H4 (cell line): ENCODE measurements around the gene GDPGP1. TPM values are rescaled to one million over a fixed set of nuclear protein-coding genes. Genes with fewer than 3 reads are reported as not detected.
"Not testable (repeated sequence)": the region's sequence is repeated elsewhere in the genome, so short reads cannot be mapped to it uniquely, and the experiment has no call there.

Source experiments
- DNase-seq: peaks from one replicate; pipeline ENCODE4 v3.0.0-alpha.2; 2015; ENCODE audit warnings: low spot score
- total RNA-seq: library from RNA; depleted of rRNA; stranded (reverse); fragments of >200 nt; shearing (Covaris generic); gene quantifications from 2 replicates; pipeline ENCODE4 v1.2.3, GENCODE V29; 2014; rRNA removed

GDPGP1 gene, protein sequence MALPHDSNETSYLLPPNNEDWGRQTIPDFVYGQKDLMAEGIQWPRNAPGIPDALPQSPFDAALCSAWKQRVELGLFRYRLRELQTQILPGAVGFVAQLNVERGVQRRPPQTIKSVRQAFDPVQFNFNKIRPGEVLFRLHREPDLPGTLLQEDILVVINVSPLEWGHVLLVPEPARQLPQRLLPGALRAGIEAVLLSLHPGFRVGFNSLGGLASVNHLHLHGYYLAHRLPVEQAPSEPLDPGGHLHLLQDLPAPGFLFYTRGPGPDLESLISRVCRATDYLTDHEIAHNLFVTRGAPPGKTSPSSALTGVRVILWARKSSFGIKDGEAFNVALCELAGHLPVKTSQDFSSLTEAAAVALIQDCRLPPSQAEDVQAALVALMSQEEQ
- total RNA-seq: 3.1 and 3.6 TPM in 2 replicates

DNA sequence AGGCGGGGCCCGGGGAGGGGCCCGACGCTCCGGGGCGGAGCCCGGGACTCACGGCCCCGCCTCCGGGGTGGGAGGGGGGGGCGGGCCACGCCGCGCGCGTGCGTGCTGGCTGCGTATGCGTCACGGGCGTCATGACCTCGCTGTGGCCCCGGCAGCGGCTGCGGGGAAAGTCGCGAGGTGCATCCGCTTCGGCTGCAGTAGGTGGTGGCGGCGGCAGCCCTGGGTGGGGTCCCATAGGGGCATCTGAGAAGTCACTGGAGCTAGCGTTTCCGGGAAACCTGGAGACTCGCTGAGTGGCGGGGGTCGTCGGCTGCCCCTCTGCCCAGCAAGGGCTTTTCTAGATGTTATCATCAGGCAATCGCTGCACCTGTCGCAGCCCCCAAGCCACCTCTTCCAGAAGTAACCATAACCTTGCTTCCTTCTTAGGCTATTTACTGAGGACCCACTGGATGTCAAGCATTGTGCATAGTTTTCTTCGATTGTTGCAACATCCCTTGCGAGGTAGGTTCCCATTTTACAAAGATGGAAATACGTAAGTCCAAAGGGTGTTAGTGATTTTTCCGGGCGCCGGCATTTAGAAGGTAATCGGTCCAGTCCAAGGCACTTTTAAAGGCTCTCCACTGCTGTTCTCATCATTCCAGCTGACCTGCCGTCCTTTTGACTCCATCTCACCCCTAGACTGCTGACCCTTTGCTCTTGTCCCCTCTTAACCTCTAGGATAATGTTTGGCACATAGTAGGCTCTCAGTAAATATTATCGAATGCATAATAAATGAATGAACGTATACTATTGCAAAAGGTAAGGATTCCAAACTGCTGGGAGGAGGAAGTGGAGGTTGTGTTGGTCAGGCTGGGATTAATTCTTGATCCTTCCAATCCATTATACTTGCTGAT lies at the start of gene GDPGP1:
Gene GDPGP1 (plus strand): TSS at position 114 of the 893 bp plus-strand sequence. CDS start 6,700 bp downstream, outside the sequence.
- no peak for DNase-seq

DNA sequence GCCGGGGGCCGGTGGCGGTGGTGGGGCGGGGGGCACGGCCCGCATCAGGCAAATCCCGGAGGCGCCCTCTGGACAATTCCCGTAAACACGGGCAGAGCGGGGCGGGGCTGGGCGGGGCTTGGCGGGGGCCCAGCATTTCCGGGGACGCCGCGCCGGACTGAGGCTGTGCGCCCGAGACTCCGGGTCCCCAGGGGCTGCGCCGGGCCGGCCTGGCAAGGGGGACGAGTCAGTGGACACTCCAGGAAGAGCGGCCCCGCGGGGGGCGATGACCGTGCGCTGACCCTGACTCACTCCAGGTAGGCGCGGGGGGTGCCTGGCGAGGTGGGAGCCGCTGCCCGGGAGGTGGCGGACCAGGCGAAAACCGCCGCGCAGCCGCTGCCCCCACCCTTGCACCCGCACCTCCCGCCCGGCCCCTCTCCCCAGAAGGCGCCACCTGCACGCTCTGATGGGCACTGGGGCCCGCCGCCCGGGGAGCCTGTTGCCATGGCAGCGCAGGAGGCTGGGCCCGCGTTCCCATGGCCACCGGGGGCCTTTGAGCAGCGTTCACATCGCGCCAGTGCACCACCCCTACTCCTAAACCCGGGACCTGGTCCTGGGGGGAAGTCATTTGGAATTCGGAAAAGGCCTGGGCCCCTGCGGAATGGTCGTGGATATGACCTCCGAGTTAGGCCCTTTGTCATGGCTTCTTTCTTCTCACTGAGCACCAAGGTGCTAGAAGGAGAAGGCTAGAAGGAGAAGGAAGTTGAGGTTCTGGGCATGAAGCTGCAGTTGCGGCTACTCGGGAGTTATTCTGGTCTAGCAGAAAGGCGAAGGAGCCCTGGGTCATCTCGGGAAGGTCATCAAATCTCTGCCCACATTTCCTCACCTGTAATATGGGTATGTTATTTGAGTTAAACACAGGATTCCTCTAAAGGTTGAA lies 49.0 kb upstream of the GDPGP1 start:
- DNase-seq: peak; percentile 34

DNA sequence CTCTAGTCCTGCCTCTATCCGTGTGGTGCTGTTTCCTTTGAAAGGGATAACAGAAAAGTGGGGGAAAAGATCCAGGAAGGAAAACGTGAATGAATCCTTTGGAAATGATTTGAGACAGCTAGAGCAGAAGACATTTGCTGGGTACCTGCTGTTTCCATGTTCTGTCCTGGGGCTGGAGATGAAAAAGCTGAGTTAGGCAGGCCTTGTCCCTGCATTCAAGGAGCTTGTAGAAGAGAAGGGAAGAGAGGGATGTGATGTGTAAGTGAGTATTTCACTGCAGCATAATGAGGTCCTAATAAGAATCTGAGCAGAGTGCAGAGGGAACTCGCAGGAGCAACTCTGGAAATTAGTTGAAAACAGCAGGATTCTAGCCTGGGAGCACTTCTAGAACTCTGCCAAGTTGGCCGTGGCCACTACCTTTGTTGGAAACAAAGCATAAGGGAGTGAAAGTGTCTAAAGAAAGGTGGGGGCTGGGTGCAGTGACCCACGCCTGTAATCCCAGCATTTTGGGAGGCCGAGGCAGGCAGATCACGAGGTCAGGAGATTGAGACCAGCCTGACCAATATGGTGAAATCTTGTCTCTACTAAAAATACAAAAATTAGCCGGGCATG lies 46.6 kb upstream of the GDPGP1 start:
- no peak for DNase-seq

DNA sequence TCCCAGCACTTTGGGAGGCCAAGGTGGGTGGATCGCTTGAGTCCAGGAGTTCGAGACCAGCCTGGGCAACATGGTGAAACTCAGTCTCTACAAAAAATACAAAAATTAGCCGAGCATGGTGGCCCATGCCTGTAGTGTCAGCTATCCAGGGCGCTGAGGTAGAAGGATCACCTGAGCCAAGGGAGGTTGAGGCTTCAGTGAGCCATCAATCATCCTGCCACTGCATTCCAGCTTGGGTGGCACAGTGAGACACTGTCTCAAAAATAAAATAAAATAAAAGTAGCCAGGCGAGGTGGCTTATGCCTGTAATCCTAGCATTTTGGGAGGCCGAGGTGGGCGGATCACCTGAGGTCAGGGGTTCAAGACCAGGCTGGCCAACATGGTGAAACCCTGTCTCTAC lies 45.9 kb upstream of the GDPGP1 start:
- DNase-seq: not testable (repeated sequence)

DNA sequence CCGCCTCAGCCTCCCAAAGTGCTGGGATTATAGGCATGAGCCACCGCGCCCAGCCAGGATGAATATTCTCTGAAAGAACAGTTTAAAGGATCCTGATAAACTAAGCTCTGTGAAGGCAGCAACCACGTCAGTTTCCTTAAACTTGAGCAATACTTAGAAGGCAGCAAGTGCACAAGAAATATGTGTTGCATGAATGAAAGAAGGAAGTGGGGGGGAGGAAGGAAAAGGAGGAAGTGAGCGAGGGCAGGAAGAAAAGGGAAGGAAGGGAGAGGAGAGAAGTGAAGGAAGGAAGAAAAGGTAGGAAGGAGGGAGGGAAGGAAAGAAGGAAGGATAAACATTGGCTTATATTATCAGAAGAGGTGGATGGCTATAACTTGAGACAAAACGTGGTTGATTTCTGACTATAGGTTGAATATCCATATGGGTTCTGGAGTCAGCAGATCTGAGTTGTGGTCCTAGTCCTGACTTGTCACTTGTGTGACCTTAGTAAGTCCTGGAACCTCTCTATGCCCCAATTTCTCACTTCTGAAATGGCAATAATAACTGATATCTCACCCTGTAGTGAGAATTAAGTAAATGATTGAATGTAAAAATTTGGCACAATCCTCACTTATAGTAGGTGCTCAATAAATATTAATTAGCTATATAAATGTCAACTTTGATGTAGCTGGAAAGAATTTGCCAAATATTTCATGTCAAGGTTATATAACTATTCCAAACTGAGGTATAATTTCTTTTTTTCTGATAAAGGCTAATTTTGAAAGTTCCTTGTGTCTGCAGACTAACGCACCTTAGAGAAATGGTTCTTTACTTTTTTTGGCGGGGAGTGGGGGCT lies 44.9 kb upstream of the GDPGP1 start:
- DNase-seq: no peak

DNA sequence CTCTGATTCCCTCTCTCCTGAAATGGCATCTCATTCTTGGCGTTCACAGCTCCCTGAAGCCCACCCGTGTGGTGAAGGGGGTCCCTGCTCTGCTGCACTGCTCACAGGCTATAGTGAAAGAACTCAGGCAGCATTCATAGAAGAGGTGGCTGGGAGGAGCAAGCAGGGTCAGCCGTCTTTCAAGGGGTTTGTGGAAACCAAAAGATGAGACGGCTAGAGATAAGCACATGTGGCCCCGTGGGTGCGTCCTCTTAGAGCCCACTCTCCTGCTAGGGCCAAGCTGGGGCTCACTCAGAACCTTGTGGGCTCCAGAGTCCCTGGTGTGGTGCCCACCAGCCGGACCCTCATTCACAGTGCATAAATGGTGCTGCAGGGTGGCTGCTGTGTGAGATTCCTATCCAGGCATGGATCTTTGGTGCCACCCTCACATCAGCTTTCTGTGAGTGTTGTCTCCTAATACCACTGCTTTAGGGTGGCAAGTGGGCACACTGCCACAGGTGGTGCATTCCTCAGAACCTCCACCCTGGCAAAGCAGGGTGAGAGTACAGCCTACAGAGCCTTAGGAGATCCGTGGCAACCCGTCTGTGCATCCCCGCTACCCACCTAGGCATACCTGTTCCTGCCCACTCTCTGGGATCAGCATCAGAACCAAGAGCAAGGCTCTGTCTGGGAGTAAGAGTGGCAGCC lies 44.1 kb upstream of the GDPGP1 start:
- no peak for DNase-seq

DNA sequence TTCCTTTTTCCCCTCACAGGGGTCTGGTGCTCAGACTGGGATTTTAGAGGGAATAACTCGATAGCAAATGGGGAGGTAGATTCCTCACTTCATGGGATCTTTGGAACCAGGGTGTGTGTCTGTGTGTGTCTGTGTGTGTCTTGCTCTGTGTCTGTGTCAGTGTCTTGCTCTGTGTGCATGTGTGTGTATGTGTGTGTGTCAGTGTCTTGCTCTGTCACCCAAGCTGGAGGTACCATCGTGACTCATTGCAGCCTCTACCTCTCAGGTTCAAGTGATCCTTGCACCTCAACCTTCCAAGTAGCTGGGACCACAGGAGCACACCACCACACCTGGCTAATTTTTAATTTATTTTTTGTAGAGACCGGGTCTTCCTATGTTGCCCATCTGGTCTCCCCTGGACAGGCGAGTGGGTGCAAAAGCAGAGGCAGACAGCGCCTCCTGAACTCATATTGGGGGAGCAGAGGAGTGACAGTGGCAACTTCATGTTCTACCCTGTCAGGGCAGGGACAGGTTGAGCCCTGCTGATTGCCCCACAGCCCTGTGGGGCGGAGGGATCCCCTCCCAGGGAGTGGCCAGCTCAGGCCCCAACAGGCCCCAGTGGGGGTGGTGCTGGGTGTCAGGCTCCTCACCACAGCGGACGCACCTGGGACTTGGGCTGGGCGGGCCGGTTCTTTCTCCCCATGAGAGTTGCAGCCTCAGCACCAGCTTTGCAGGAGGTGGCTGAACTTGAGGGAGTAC lies 43.2 kb upstream of the GDPGP1 start:
- DNase-seq: no peak

DNA sequence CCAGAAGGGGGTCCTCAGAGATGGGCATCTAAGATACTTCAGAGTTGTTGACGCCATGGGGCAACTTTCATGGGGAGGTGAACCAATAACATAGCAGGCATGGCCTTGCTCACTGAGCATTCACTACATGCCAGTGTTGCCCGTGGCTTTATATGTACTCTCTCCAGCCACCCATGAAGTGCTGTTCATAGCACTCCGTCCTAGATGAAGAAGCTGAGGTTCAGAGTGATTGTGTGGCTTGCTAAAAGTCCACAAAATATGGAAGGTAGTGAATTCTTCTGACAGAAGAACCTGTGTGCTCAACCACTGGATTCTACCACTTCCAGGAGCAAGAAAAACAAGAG lies 42.7 kb upstream of the GDPGP1 start:
- DNase-seq: no peak

DNA sequence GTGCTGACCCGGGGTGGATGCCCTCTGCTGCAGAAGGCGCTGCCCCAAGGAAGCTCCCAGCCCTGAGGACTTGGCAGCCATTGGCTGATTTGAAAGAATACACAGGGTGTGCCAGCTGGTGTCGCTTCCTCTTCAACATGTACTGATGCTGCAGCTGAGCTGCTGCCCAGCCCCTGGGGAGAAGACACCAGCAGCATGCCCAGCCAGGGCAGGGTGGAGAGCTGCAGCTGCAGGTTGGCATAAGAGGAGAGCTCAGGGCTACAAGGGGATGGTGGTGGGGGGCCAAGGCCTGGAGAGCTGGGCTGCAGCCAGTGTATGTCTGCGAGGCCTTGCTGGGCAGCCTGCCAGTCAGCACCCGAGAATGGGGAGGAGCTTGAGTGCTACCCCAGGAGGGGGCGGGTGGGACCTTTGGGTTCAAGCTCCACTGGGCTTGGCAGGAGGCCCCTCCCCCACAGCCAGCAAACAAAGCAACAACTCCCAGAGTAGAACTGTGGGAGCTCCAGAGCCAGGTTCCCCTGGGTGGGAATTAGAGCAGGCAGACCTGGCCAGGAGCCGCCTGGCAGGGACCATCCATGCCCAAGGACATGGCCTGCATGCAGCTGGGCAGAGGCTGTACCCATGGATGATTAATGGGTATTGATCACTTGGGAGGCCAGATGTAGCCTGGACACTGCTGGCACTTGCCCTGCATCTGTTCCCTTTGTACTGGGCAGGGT lies 42.1 kb upstream of the GDPGP1 start:
- peak; percentile 49 for DNase-seq

DNA sequence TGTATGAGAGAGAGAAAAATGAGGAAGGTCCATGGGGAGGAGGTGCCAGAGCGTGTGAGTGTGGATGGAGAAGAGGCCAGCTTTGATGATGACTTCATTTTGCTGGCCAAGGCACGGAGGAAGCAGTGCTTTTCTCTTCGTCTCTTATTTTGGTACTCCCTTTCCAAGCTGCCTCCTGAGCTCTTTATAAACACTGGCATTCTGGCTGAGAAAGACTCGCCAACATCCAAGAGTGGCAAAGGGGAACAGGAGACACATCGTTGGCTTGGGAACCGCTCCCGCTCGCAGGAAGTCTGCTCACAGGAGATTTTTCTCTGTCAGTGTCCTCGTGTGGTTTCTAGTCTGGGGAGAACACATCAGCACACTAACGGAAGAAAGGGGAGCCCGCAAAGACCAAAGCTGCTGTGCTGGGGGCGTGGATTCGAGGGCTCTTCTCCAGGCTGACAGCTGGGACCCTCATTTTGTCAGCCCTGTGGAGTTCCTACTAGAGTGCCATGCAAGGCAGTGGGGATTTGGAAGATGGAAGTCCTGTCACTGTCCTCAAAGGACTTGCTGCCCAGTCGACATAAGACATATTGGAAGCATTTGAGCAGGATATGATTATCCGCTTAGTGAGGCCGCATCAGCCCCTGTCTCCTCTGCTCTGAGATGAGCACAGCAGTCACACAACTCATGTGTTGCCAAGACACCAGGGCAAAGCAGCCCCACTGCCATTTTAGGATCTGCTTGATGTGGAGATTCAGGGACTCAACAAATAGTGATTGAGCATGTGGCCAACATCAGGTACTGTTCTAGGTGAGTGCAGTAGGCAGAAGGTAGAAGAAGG lies 40.8 kb upstream of the GDPGP1 start:
- no peak for DNase-seq

DNA sequence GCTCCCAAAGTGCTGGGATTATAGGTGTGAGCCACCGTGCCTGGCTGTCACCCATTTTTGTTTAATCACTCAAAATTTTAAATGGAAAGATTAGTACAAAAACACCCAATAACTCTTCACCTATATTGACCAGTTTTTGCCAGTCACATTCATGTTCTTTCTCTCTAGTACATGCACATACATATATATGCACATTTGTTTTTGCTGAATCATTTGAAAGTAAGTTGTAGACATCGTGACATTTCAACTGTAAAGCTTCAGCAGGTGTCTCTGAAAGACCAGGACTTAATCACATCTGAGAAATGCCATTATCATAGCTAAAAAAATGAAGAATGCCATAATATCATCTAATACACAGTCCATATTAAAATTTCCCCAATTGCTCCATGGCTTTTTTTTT lies 39.4 kb upstream of the GDPGP1 start:
- DNase-seq: no peak

DNA sequence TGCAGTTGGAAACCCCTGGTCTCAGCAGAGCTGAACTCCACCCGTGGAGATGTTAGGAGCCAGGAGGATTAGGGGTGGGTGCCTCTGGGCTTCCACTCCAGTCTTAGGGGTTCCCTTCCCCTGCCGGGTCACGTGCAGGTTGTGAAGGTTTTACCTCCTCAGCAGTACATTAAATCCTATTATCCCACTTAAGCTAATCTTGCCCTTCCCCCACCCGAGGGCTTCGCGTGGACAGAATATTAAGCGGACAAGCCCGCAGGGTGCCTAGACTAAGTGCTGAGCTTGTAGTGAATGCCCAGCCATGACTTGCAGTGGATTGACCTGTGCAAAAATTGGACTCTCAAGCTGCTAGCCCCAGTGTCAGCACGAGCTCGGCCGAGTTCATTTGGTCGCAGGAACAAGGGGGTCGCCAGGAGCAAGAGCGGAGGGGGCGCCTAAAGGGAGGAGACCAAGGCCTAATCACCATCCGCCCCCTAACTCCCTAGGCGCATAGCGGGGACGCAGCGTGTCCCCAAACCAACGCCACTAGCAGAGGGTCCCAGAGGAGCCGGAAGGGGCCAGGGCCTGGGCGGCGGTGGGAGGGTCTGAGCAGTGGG lies 33.4 kb upstream of the GDPGP1 start:
- DNase-seq: no peak

DNA sequence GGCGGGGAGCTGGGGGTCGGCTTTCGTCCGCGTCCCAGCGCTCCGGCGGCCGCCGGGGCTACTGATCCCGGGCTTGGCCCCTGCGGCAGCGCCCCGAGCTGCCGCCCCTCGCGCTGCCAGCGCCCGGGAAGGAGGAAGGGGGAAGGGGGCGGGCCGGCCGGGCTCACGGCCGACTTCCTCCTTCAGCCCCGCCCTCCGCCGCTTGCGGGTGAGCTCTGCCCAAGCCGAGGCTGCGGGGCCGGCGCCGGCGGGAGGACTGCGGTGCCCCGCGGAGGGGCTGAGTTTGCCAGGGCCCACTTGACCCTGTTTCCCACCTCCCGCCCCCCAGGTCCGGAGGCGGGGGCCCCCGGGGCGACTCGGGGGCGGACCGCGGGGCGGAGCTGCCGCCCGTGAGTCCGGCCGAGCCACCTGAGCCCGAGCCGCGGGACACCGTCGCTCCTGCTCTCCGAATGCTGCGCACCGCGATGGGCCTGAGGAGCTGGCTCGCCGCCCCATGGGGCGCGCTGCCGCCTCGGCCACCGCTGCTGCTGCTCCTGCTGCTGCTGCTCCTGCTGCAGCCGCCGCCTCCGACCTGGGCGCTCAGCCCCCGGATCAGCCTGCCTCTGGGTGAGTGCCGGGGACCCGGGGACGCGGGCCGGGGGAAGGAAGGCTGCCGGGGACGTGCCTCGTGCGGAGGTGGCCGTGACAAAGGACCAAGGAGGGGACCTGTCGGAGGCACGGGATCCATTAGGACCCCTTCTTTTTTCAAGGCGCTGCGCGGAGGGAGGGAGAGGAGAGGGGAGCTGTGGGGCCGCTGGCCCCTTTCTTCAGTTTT lies 32.7 kb upstream of the GDPGP1 start, which contains the start of gene SEMA4B:
Gene SEMA4B (plus strand): TSS at position 201 of the 814 bp plus-strand sequence. CDS start 249 bp downstream, at position 450.
- DNase-seq: no peak

DNA sequence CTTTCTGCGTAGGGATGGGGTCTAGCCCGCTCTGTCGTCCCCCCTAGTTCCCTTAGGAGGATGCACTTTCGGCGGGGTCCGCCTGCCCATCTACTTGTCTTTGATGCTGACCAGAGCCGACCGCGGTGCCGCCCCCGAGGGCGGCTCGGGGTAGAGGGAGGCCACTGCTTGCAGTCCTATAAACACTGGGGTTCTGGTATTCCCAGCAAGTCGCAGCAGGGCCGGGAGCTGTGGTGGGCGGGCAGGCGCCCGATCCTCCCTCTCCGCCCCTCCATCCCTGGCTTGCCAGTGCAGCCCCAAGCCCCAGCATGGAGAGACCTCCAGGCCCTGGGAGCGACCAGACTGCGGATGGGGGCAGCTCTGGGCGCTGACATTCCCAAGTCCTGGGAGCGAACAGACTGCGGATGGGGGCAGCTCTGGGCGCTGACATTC lies 32.0 kb upstream of the GDPGP1 start:
- no peak for DNase-seq

DNA sequence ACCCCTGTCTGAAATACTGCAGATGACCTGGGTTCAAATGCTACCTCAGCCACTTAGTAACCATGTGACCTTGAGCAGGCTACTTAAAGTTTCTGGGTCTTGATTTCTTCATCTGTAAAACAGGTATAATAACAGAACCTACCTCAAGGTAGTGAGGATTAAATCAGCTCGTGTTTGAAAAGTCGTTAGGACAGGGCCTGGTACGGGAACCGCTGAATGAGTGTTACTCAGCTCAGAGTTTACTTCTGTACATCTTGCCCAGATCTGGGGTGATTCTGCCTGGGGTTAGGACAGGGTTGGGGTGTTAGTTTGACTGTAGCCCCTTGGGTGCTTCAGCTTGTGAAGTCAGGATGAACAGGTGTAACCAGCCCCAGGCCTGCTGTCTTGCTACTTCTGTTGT lies 31.1 kb upstream of the GDPGP1 start:
- DNase-seq: no peak

DNA sequence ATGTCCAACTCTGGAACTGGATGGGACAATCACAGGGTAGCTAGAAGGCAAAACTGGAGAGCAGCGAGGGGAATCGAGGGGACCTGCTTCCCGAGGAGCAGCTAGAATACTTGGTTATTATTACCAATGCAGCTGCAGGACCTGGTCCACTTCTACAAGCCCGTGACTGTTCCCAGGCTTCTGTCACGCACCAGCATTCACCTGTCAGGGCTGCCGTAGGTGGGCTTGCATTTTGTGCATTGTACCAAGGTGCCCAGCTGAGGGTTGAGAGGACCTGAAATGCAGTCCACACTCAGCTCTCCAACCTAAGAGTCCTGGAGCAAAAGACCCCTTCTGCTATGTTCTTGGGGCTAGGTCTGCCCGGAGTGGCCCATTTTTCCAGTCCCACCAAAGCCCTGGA lies 30.5 kb upstream of the GDPGP1 start:
- DNase-seq: no peak
